Astrocyte (in vitro differentiated cells and primary cell): ENCODE data around the gene ZHX3. TPM values are rescaled to one million over a fixed set of nuclear protein-coding genes. Genes with fewer than 3 reads are reported as not detected.

ENCODE experiments used
- DNase-seq: peaks from one replicate; pipeline ENCODE4 v3.0.0-alpha.2; 2010; ENCODE audit warnings: low read depth
- FAIRE-seq: peaks from 2 replicates; lab custom pipeline; 2011; peaks lifted over from hg19 to GRCh38; lab: Jason Lieb, UNC
- H2AFZ ChIP-seq: 2 replicates; pipeline ENCODE4 v1.6.0; 2012; ENCODE audit warnings: low read depth, low read length, inconsistent platforms
- H3K27ac ChIP-seq: 2 replicates; pipeline ENCODE4 v1.5.1; 2011; ENCODE audit warnings: low read depth, low read length, inconsistent platforms
- H3K27me3 ChIP-seq: 2 replicates; pipeline ENCODE4 v1.6.0; 2011; ENCODE audit warnings: low read length, inconsistent platforms; ENCODE audit not compliant: insufficient read depth
- H3K36me3 ChIP-seq: 2 replicates; pipeline ENCODE4 v1.5.1; 2011; ENCODE audit warnings: low read length, inconsistent platforms; ENCODE audit not compliant: insufficient read depth
- H3K4me1 ChIP-seq: 2 replicates; pipeline ENCODE4 v1.5.1; 2011; ENCODE audit warnings: low read length, inconsistent platforms; ENCODE audit not compliant: insufficient read depth
- H3K4me2 ChIP-seq: 2 replicates; pipeline ENCODE4 v1.6.0; 2012; ENCODE audit warnings: low read length, inconsistent platforms
- H3K4me3 ChIP-seq: 2 replicates; pipeline ENCODE4 v1.5.1; 2011; ENCODE audit warnings: low read depth, mild to moderate bottlenecking, low read length, inconsistent platforms; ENCODE audit not compliant: insufficient read depth
- H3K79me2 ChIP-seq: 2 replicates; pipeline ENCODE4 v1.6.0; 2012; ENCODE audit warnings: mild to moderate bottlenecking, low read length, inconsistent platforms; ENCODE audit not compliant: insufficient read depth
- H3K9ac ChIP-seq: 2 replicates; pipeline ENCODE4 v1.6.0; 2012; ENCODE audit warnings: mild to moderate bottlenecking, low read length, inconsistent platforms
- H3K9me3 ChIP-seq: 2 replicates; pipeline ENCODE4 v1.5.1; 2012; ENCODE audit warnings: low read depth, mild to moderate bottlenecking, low read length, inconsistent platforms; ENCODE audit not compliant: insufficient read depth
- H4K20me1 ChIP-seq: 2 replicates; pipeline ENCODE4 v1.6.0; 2012; ENCODE audit warnings: low read length, inconsistent platforms; ENCODE audit not compliant: insufficient read depth
- H3K27ac Mint-ChIP-seq: one replicate; pipeline ENCODE4 v1.8.0; 2021; ENCODE audit warnings: mild to moderate bottlenecking, mixed read lengths; ENCODE audit not compliant: unreplicated experiment
- H3K27me3 Mint-ChIP-seq: one replicate; pipeline ENCODE4 v1.8.0; 2021; ENCODE audit warnings: low read depth, mixed read lengths; ENCODE audit not compliant: unreplicated experiment
- H3K36me3 Mint-ChIP-seq: one replicate; pipeline ENCODE4 v1.8.0; 2021; ENCODE audit warnings: low read depth, mixed read lengths; ENCODE audit not compliant: unreplicated experiment
- H3K4me1 Mint-ChIP-seq: one replicate; pipeline ENCODE4 v1.8.0; 2021; ENCODE audit warnings: low read depth, mixed read lengths; ENCODE audit not compliant: unreplicated experiment
- H3K4me3 Mint-ChIP-seq: one replicate; pipeline ENCODE4 v1.8.0; 2021; ENCODE audit warnings: mild to moderate bottlenecking, moderate library complexity, mixed read lengths; ENCODE audit not compliant: unreplicated experiment
- H3K9me3 Mint-ChIP-seq: one replicate; pipeline ENCODE4 v1.8.0; 2021; ENCODE audit warnings: mild to moderate bottlenecking, mixed read lengths; ENCODE audit not compliant: unreplicated experiment
- CTCF ChIP-seq: IDR thresholded peaks from 2 replicates; pipeline ENCODE4 v1.5.1; 2011; ENCODE audit warnings: low read depth, mild to moderate bottlenecking, inconsistent platforms, low read length, moderate library complexity; ENCODE audit not compliant: insufficient read depth
- EZH2 ChIP-seq: IDR thresholded peaks from 2 replicates; pipeline ENCODE4 v1.6.1; 2012; ENCODE audit warnings: mild to moderate bottlenecking, low read length, inconsistent platforms; ENCODE audit not compliant: insufficient read depth
- total RNA-seq: library from RNA; stranded (reverse); gene quantifications from 2 replicates; pipeline ENCODE4 v1.2.1, GENCODE V29; 2021

The ZHX3 gene
- total RNA-seq, 1 donor from 2014 or later, result 41.6 TPM

GRCh38 chr20:41217422-41217821 lies 100.1 kb downstream of the ZHX3 start:
- H3K4me3 ChIP-seq, result no peak overlapping the region
- peaks cover 26% of the 10 kb centered on the region for H4K20me1 ChIP-seq
- H3K36me3 ChIP-seq, result peaks cover 2% of the 10 kb centered on the region
- no peaks in the 10 kb centered on the region for H3K9me3 ChIP-seq
- TF ChIP-seq EZH2 (no peak), CTCF (no peak)
- peaks cover 4% of the 10 kb centered on the region for H3K79me2 ChIP-seq
- H3K27ac ChIP-seq, result no peak overlapping the region
- FAIRE-seq (no peak), DNase-seq (no peak)
- H3K4me1 ChIP-seq, result peaks cover 9% of the 10 kb centered on the region
- Mint-ChIP-seq H3K27me3 (no peaks in the 10 kb centered on the region), H3K9me3 (no peaks in the 10 kb centered on the region), H3K4me1 (peaks cover 14% of the 10 kb centered on the region), H3K27ac (no peak overlapping the region), H3K4me3 (no peak overlapping the region), H3K36me3 (no peaks in the 10 kb centered on the region)
- H3K27me3 ChIP-seq, result no peaks in the 10 kb centered on the region
- H3K4me2 ChIP-seq, result no peak overlapping the region
- no peak overlapping the region for H2AFZ ChIP-seq
- no peak overlapping the region for H3K9ac ChIP-seq

GRCh38 chr20:41214666-41215065 lies 102.9 kb downstream of the ZHX3 start:
- peaks cover 9% of the 10 kb centered on the region for H3K4me1 ChIP-seq
- H3K36me3 Mint-ChIP-seq, result no peaks in the 10 kb centered on the region
- H3K27ac ChIP-seq, result no peak overlapping the region
- peaks cover 2% of the 10 kb centered on the region for H3K36me3 ChIP-seq
- H3K4me3 Mint-ChIP-seq, result no peak overlapping the region
- H3K4me1 Mint-ChIP-seq, result peaks cover 9% of the 10 kb centered on the region
- H3K27me3 ChIP-seq, result no peaks in the 10 kb centered on the region
- H3K27ac Mint-ChIP-seq, result no peak overlapping the region
- no peaks in the 10 kb centered on the region for H3K9me3 Mint-ChIP-seq
- peaks cover 12% of the 10 kb centered on the region for H3K79me2 ChIP-seq
- H3K27me3 Mint-ChIP-seq, result no peaks in the 10 kb centered on the region
- DNase-seq (no peak), FAIRE-seq (no peak)
- peaks cover 23% of the 10 kb centered on the region for H4K20me1 ChIP-seq
- no peak overlapping the region for H3K4me2 ChIP-seq
- H2AFZ ChIP-seq, result no peak overlapping the region
- H3K9me3 ChIP-seq, result no peaks in the 10 kb centered on the region
- H3K9ac ChIP-seq, result no peak overlapping the region
- TF ChIP-seq CTCF (no peak), EZH2 (no peak)
- no peak overlapping the region for H3K4me3 ChIP-seq

GRCh38 chr20:41214202-41214601 lies 103.3 kb downstream of the ZHX3 start:
- H3K27ac ChIP-seq, result no peak overlapping the region
- no peak overlapping the region for H3K4me2 ChIP-seq
- Mint-ChIP-seq H3K27me3 (no peaks in the 10 kb centered on the region), H3K4me3 (no peak overlapping the region), H3K27ac (no peak overlapping the region), H3K4me1 (peaks cover 9% of the 10 kb centered on the region), H3K9me3 (no peaks in the 10 kb centered on the region), H3K36me3 (no peaks in the 10 kb centered on the region)
- peaks cover 9% of the 10 kb centered on the region for H3K4me1 ChIP-seq
- no peak overlapping the region for H3K9ac ChIP-seq
- H3K9me3 ChIP-seq, result no peaks in the 10 kb centered on the region
- no peak overlapping the region for H2AFZ ChIP-seq
- no peak for DNase-seq
- H3K4me3 ChIP-seq, result no peak overlapping the region
- peaks cover 2% of the 10 kb centered on the region for H3K36me3 ChIP-seq
- TF ChIP-seq CTCF (no peak), EZH2 (no peak)
- FAIRE-seq, result no peak
- peaks cover 18% of the 10 kb centered on the region for H4K20me1 ChIP-seq
- peaks cover 12% of the 10 kb centered on the region for H3K79me2 ChIP-seq
- no peaks in the 10 kb centered on the region for H3K27me3 ChIP-seq
